ENCODE results near the gene DUOX2. TPM values are rescaled to one million over a fixed set of nuclear protein-coding genes. Genes with fewer than 3 reads are reported as not detected.

Gene DUOX2
- polyA plus RNA-seq, 1 donor from 2014 or later = not detected

DNA sequence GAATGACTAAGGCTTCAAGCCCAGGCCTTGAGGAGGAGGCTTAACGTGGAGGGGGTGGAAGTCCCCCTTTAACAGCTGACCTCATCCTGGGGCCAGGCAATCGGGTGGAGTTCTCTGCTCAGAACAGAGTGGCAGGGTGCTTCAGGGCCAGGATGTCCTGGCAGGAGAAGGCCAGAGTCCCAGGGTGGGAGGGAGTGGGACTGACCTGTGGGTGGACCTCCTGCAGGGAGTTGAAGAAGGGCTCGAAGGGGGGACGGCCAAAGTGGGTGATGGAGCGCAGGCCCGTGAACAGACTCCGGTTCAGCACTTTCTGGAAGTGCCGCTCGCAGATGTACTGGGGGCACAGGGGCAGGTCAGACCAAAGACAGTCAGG lies 19.6 kb downstream of the DUOX2 start:
- H3K9me2 ChIP-seq (ENCODE audit: insufficient read depth, low read length) = no peaks in the 10 kb centered on the region
- no peak overlapping the region for H2AFZ ChIP-seq (ENCODE audit: low read depth, low read length)
- no peak for TF ChIP-seq EP300 (conservative IDR thresholded peaks at IDR 0.05; ENCODE audit: poor library complexity, severe bottlenecking)
- TF ChIP-seq, protein P1, sequence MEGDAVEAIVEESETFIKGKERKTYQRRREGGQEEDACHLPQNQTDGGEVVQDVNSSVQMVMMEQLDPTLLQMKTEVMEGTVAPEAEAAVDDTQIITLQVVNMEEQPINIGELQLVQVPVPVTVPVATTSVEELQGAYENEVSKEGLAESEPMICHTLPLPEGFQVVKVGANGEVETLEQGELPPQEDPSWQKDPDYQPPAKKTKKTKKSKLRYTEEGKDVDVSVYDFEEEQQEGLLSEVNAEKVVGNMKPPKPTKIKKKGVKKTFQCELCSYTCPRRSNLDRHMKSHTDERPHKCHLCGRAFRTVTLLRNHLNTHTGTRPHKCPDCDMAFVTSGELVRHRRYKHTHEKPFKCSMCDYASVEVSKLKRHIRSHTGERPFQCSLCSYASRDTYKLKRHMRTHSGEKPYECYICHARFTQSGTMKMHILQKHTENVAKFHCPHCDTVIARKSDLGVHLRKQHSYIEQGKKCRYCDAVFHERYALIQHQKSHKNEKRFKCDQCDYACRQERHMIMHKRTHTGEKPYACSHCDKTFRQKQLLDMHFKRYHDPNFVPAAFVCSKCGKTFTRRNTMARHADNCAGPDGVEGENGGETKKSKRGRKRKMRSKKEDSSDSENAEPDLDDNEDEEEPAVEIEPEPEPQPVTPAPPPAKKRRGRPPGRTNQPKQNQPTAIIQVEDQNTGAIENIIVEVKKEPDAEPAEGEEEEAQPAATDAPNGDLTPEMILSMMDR (IDR thresholded peaks at IDR 0.05; ENCODE audit: poor library complexity, severe bottlenecking) = no peak
- TF ChIP-seq TAF1 (IDR thresholded peaks at IDR 0.05; ENCODE audit: low read depth) = no peak
- no peak for TF ChIP-seq POLR2AphosphoS5 (IDR thresholded peaks at IDR 0.05)
- TF ChIP-seq MXI1 (conservative IDR thresholded peaks at IDR 0.05; ENCODE audit: poor library complexity, severe bottlenecking) = no peak
- TF ChIP-seq RAD21 (conservative IDR thresholded peaks at IDR 0.05) = no peak
- TF ChIP-seq SMC3 (conservative IDR thresholded peaks at IDR 0.05; ENCODE audit: poor library complexity) = no peak
- TF ChIP-seq, protein P2, sequence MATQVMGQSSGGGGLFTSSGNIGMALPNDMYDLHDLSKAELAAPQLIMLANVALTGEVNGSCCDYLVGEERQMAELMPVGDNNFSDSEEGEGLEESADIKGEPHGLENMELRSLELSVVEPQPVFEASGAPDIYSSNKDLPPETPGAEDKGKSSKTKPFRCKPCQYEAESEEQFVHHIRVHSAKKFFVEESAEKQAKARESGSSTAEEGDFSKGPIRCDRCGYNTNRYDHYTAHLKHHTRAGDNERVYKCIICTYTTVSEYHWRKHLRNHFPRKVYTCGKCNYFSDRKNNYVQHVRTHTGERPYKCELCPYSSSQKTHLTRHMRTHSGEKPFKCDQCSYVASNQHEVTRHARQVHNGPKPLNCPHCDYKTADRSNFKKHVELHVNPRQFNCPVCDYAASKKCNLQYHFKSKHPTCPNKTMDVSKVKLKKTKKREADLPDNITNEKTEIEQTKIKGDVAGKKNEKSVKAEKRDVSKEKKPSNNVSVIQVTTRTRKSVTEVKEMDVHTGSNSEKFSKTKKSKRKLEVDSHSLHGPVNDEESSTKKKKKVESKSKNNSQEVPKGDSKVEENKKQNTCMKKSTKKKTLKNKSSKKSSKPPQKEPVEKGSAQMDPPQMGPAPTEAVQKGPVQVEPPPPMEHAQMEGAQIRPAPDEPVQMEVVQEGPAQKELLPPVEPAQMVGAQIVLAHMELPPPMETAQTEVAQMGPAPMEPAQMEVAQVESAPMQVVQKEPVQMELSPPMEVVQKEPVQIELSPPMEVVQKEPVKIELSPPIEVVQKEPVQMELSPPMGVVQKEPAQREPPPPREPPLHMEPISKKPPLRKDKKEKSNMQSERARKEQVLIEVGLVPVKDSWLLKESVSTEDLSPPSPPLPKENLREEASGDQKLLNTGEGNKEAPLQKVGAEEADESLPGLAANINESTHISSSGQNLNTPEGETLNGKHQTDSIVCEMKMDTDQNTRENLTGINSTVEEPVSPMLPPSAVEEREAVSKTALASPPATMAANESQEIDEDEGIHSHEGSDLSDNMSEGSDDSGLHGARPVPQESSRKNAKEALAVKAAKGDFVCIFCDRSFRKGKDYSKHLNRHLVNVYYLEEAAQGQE (IDR thresholded peaks at IDR 0.05; ENCODE audit: borderline replicate concordance) = no peak
- no peak for TF ChIP-seq EZH2 (IDR thresholded peaks at IDR 0.05; ENCODE audit: borderline replicate concordance, insufficient read depth, low read length, poor library complexity, severe bottlenecking)
- H4K20me1 ChIP-seq (ENCODE audit: insufficient read depth) = no peaks in the 10 kb centered on the region
- no peak overlapping the region for H3K4me3 ChIP-seq (ENCODE audit: low read length)
- no peaks in the 10 kb centered on the region for H3K36me3 ChIP-seq (ENCODE audit: insufficient read depth, low read length)
- H3K27me3 ChIP-seq (ENCODE audit: insufficient read depth, low read depth, low read length) = no peaks in the 10 kb centered on the region
- no peak overlapping the region for H3K9ac ChIP-seq (ENCODE audit: low read length)
- no peak overlapping the region for H3K4me2 ChIP-seq (ENCODE audit: low read length)
- no peaks in the 10 kb centered on the region for H3K79me2 ChIP-seq (replicated peaks; ENCODE audit: insufficient read depth, low read length)
- H3F3A ChIP-seq (ENCODE audit: insufficient read depth, low read length, poor library complexity, severe bottlenecking) = no peaks in the 10 kb centered on the region
- no peaks in the 10 kb centered on the region for H3K9me3 ChIP-seq (ENCODE audit: low read length)
- no peak overlapping the region for H3K27ac ChIP-seq (ENCODE audit: low read length)

DNA sequence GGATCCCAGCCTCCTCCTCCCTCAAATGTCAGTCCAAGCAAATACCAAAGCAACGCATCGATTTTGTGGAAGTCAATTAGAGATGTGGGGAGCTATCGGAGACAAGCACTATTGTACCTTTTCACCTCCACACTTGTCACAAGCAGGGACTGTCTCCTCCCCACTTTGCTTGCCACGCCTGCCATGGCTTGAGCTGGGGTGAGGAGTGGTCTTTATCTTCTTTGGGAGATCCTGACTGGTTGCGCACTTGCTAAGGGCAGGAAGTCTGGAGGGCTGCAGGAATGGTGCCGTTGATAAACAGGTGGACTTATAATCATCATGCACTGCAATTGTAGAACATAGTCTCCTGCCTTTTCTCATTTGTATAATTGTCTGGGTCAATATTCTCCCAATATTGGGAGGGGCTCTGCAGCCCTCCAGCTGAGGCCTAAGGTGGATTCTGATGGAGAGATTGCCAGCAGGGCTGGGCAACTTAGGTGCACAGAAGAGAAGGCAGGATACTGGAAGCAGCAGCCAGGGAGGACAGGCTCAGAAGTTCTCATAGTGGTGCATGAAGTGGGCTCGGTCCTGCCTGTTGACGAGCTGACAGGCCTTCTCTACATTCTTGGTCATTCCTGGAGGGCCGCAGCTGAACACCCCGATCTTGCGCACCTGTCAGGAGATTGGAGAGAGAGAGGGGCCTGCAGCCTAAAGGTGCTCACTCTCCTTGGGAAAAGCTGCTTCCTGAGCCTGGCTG lies 20.2 kb downstream of the DUOX2 start:
- no peak overlapping the region for H3K4me3 ChIP-seq (ENCODE audit: low read length)
- H3K79me2 ChIP-seq (replicated peaks; ENCODE audit: insufficient read depth, low read length) = no peaks in the 10 kb centered on the region
- H4K20me1 ChIP-seq (ENCODE audit: insufficient read depth) = no peaks in the 10 kb centered on the region
- no peaks in the 10 kb centered on the region for H3K9me3 ChIP-seq (ENCODE audit: low read length)
- H3K27ac ChIP-seq (ENCODE audit: low read length) = no peak overlapping the region
- H2AFZ ChIP-seq (ENCODE audit: low read depth, low read length) = no peak overlapping the region
- H3K27me3 ChIP-seq (ENCODE audit: insufficient read depth, low read depth, low read length) = no peaks in the 10 kb centered on the region
- H3K9ac ChIP-seq (ENCODE audit: low read length) = no peak overlapping the region
- TF ChIP-seq SMC3 (conservative IDR thresholded peaks at IDR 0.05; ENCODE audit: poor library complexity) (no peak), EP300 (conservative IDR thresholded peaks at IDR 0.05; ENCODE audit: poor library complexity, severe bottlenecking) (no peak), RAD21 (conservative IDR thresholded peaks at IDR 0.05) (no peak), TAF1 (IDR thresholded peaks at IDR 0.05; ENCODE audit: low read depth) (no peak), EZH2 (IDR thresholded peaks at IDR 0.05; ENCODE audit: borderline replicate concordance, insufficient read depth, low read length, poor library complexity, severe bottlenecking) (no peak), MXI1 (conservative IDR thresholded peaks at IDR 0.05; ENCODE audit: poor library complexity, severe bottlenecking) (no peak), POLR2AphosphoS5 (IDR thresholded peaks at IDR 0.05) (no peak)
- TF ChIP-seq, protein P2 (IDR thresholded peaks at IDR 0.05; ENCODE audit: borderline replicate concordance) = no peak
- H3K36me3 ChIP-seq (ENCODE audit: insufficient read depth, low read length) = no peaks in the 10 kb centered on the region
- H3F3A ChIP-seq (ENCODE audit: insufficient read depth, low read length, poor library complexity, severe bottlenecking) = no peaks in the 10 kb centered on the region
- H3K4me2 ChIP-seq (ENCODE audit: low read length) = no peak overlapping the region
- H3K9me2 ChIP-seq (ENCODE audit: insufficient read depth, low read length) = no peaks in the 10 kb centered on the region
